Keratinocyte (primary cell): Measurements from ENCODE around the gene GLYATL1.

Source experiments
- EZH2 ChIP-seq: IDR thresholded peaks from one replicate; pipeline ENCODE4 v1.6.1; 2012; ENCODE audit warnings: inconsistent platforms, mild to moderate bottlenecking, low read length, moderate library complexity
- TF ChIP-seq, protein P1 (sequence below), 3 experiments: IDR thresholded peaks in 1 of 3; conservative IDR thresholded peaks in 1 of 3; optimal IDR thresholded peaks in 1 of 3; 2 replicates in 2 of 3; 3 replicates in 1 of 3; pipeline versions ENCODE3 to v1.5.1; 2011; ENCODE audit warnings: low read length in 3 of 3, mild to moderate bottlenecking in 3 of 3, moderate library complexity in 2 of 3, control low read depth in 1 of 3, inconsistent platforms in 1 of 3; ENCODE audit not compliant: insufficient read depth in 2 of 3; ENCODE audit errors: extremely low read depth in 1 of 3

DNA sequence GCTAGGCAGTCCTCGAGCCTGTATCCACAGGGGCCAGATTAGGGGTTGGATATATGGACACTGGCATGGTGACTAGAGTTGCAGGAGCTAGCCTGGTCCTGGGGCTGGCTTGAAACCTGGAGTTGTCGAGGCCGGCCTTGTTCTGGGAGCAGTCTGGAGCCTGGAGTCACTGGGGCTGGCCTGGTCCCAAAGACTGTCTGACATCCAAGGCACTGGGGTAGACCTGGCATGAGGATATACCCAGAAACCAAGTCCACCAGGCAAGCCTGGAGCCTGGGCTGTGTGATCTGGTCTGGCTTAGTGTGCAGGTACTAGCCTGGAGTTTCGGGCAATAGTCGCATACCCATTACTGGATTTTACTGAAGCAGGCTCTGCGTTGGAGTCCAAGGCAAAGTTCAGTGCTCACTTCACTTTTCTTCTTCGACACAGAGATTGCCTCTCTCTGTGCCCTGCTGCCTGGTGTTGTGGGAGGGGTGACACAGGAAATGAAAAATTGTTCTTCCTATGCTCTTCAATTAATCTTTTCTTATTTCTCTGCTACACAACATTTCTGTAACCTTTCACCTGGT, 4.3 kb upstream of the GLYATL1 start:
- no peak for TF ChIP-seq EZH2
- TF ChIP-seq, protein P1, sequence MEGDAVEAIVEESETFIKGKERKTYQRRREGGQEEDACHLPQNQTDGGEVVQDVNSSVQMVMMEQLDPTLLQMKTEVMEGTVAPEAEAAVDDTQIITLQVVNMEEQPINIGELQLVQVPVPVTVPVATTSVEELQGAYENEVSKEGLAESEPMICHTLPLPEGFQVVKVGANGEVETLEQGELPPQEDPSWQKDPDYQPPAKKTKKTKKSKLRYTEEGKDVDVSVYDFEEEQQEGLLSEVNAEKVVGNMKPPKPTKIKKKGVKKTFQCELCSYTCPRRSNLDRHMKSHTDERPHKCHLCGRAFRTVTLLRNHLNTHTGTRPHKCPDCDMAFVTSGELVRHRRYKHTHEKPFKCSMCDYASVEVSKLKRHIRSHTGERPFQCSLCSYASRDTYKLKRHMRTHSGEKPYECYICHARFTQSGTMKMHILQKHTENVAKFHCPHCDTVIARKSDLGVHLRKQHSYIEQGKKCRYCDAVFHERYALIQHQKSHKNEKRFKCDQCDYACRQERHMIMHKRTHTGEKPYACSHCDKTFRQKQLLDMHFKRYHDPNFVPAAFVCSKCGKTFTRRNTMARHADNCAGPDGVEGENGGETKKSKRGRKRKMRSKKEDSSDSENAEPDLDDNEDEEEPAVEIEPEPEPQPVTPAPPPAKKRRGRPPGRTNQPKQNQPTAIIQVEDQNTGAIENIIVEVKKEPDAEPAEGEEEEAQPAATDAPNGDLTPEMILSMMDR (optimal IDR thresholded peaks at IDR 0.05 in 1 of 3, IDR thresholded peaks at IDR 0.05 in 1 of 3, conservative IDR thresholded peaks at IDR 0.05 in 1 of 3; ENCODE audit: extremely low read depth in 1 of 3, insufficient read depth in 2 of 3, low read length in 3 of 3): no peak
